Measurements from ENCODE around the gene SLC35E4.
A peak's percentile ranks its signal among the peaks of the same experiment; 100 is the strongest.
"Not testable (repeated sequence)": the region's sequence is repeated elsewhere in the genome, so short reads cannot be mapped to it uniquely, and the experiment has no call there.

Gene SLC35E4

DNA sequence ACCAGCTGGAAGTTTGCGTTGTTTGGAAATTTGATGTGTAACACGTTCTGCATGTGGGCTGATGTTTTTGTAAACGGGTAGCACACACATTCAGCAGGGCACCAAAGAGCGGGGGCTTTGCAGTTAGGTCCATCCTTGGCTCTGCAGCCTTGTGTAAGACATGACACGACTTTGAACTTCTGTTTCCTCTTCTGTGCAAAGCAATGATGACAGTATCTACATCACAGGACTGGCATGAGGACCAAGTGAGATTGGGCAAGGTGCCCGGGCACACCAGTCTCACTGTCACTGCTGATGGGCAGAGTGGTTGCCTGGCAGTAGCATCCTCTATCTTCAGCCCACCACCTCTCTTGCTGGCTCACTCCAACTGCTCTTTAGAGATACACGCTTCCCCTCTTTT lies 25.3 kb upstream of the SLC35E4 start:
- DNase-seq (ENCODE audit: low read depth in 4 of 4, low spot score in 1 of 4), result no peak

DNA sequence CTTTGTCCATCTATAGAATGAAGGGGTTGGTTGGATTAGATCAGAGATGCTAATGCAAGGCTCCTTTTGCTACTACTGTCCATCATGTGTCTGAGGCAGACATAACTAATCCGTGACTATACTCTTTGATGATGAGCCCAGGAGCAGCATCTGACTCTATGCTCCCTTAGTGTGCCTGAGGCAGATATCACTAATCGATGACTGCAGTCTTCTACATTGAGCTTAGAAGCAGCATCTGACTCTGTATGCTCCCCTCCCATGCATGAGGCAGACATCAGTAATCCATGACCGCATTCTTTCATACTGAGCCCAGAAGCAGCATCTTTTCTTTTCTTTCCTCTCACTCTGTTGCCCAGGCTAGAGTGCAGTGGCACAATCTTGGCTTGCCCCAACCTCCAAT lies 24.4 kb upstream of the SLC35E4 start:
- no peak for DNase-seq (ENCODE audit: low read depth in 4 of 4, low spot score in 1 of 4)

DNA sequence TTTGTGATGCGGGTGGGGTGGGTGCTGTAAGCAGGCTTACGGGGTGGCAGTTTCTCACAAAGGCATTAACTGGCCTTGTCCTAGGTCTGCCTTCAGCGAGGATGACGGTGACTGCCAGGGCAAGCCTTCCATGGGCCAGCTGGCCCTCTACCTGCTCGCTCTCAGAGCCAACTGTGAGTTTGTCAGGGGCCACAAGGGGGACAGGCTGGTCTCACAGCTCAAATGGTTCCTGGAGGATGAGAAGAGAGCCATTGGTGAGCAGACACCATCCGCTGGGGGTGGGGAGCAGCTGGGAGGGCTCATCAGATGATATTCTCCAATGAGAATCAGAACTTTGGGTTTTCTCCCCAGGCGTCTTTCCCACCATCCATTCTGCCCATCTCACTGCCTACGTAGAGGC lies 22.8 kb upstream of the SLC35E4 start:
- no peak for DNase-seq (ENCODE audit: low read depth in 4 of 4, low spot score in 1 of 4)

DNA sequence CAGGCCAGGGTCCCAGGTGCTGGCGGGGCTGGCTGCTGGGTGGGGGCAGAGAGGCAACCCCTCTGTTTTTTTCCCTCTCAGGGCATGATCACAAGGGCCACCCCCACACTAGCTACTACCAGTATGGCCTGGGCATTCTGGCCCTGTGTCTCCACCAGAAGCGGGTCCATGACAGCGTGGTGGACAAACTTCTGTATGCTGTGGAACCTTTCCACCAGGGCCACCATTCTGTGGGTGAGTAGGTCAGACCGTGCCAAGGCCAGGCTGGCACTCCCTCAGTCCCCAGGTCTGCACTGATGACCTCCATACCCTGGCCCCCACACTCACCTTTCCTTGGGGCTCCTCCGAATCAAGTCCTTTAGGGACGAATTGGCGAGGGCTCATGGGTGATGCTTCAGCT lies 21.3 kb upstream of the SLC35E4 start:
- no peak for DNase-seq (ENCODE audit: low read depth in 4 of 4, low spot score in 1 of 4)

DNA sequence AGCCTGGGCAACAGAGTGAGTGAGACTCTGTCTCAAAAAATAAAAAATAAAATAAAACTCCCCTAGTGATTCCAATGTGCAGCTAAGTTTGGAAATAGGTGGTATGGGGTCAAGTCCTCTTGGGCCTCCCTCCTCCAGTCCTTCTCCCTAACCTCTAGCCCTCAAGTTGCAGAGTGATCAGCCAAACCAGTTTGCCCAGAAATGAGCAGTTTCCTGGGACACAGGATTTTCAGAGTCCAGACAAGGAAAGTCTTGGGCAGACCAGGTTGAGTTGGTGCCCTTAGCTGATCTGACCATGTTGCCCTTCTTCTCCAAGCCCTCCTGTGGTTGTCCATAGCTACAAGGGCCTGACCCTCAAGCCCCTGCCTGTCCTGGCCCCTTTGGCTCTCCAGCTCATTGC lies 20.7 kb upstream of the SLC35E4 start:
- DNase-seq (ENCODE audit: low read depth in 4 of 4, low spot score in 1 of 4), result no peak

DNA sequence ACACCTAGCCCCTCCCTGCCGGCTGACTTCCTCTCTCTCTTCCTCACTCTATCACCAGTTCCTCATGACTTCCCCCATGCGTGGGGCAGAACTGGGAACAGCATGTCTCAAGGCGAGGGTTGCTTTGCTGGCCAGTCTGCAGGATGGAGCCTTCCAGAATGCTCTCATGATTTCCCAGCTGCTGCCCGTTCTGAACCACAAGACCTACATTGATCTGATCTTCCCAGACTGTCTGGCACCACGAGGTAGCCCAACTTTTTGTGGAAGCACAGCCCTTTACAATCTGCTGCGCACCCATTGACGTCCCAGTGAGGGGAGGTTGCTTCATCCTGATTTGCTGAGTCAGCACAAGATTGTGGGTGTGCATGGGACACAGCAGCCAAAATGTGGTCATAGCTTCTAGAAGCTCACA lies 20.0 kb upstream of the SLC35E4 start:
- DNase-seq (ENCODE audit: low read depth in 4 of 4, low spot score in 1 of 4), result no peak

DNA sequence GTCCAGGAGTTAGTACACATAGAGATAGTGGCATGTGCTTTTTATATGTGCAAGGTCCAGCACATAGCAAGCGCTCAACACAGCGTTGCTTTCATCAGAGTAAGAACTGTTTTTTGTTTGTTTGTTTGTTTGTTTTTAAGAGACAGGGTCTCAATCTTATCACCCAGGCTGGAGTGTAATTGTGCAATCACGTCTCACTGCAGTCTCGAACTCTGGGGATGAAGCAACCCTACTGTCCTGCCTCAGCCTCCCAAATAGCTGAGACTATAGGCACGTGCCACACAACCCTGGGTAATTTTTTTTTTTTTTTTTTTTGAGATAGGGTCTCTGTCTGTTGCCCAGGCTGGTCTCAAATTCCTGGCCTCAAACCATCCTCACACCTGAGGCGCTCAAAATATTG lies 17.8 kb upstream of the SLC35E4 start:
- DNase-seq (ENCODE audit: low read depth in 4 of 4, low spot score in 1 of 4), result no peak

DNA sequence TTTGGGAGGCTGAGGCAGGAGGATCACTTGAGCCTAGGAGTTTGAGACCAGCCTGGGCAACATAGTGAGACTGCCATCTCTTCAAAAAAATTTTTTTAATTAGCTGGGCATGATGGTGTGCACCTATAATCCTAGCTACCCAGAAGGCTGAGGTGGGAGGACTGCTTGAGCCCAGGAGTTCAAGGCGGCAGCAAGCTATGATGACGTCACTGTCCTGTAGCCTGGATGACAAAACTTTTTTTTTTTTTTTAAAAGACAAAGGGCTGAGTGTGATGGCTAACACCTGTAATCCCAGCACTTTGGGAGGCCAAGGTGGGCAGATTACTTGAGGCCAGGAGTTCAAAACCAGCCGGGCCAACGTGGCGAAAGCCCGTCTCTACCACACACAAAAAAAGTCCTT lies 15.7 kb upstream of the SLC35E4 start:
- DNase-seq (ENCODE audit: low read depth in 4 of 4, low spot score in 1 of 4), result not testable (repeated sequence)

DNA sequence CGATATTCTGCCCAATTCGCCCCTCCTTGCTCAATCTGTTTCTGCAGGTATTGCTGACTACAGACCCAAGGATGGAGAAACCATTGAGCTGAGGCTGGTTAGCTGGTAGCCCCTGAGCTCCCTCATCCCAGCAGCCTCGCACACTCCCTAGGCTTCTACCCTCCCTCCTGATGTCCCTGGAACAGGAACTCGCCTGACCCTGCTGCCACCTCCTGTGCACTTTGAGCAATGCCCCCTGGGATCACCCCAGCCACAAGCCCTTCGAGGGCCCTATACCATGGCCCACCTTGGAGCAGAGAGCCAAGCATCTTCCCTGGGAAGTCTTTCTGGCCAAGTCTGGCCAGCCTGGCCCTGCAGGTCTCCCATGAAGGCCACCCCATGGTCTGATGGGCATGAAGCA lies 9.2 kb upstream of the SLC35E4 start:
- DNase-seq (ENCODE audit: low read depth in 4 of 4, low spot score in 1 of 4), result no peak

DNA sequence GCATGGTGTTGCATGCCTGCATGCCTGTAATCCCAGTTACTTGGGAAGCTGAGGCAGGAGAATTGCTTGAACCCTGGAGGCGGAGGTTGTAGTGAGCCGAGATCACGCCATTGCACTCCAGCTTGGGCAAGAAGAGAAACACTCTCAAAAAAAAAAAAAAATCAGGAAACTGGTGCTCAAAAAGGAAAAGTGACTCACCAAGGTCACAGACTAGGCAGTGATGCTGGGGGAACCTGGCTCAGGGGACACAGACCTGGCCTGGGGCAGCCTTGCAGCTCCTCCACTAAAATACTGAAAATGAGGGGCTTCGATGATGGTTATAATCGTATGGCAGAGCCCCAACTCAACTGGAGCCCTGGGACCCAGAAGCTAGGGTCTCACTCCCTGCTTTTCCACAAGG lies 8.1 kb upstream of the SLC35E4 start:
- DNase-seq (ENCODE audit: low read depth in 4 of 4, low spot score in 1 of 4), result no peak

DNA sequence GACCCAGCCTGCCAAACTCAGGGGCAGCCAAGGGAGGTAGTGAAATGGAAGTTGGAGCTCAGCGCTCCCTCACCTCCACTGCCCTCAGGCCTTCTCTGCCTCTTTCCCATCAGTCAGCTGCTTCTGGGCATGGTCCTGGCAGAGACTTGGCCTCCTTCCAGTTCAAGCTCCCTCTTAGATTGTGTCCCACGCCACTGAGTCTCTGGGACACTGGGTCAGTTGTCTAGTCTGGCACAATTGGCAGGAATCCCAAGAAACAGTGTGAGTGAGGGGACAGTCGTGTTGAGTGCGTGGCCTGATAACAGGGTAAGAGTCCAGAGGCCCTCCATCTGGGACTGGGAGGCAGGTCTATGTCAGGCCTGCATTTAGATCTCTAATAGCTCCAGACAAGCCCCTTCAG lies 7.1 kb upstream of the SLC35E4 start:
- no peak for DNase-seq (ENCODE audit: low read depth in 4 of 4, low spot score in 1 of 4)

DNA sequence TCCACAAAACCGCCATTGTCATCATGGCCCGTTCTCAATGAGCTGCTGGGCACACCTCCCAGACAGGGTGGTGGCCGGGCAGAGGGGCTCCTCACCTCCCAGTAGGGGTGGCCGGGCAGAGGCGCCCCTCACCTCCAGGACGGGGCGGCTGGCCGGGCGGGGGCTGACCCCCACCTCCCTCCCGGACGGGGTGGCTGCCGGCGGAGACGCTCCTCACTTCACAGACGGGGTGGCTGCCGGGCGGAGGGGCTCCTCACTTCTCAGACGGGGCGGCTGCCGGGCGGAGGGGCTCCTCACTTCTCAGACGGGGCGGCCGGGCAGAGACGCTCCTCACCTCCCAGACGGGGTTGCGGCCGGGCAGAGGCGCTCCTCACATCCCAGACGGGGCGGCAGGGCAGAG lies 4.1 kb upstream of the SLC35E4 start:
- DNase-seq (ENCODE audit: low read depth in 4 of 4, low spot score in 1 of 4), result not testable (repeated sequence)

DNA sequence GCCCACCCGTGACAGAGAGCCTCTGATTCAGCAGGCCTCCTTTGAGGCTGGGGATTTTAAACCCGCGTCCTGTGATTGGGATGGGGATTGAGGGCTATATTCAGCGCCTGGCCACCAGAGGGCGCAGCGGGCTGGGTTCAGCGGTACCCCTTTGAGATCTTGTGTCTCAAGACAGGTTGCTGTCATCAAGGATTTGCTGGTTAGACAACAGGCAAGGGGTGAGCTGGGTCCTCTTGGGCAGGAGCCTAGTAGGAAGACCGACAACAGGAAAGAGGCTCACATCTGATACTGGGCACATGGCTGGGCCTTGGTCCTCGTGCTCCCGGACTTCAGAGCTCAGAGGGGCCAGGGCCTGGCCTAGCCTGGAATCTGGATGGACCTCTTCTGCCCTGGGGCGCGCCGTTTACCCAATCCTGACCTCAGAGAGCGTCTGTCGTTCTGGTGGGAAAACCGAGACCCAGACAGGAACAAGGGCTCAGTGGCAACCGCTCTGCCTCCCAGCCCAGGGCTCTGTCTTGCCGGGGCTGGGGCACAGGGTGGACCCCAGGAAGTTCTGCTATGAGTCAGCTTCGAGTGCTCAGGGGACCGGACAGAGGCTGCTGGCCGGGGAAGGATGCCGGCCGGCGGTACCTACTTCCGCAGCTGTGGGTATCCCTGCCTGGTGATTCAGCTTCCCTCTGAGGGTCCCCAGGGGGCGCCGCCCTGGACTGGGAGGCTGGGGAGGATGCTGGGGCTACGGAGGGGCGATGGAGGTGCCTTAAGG lies 929 bp upstream of the SLC35E4 start:
- DNase-seq (ENCODE audit: low read depth in 4 of 4, low spot score in 1 of 4), result peak; percentile 83 to 90 (median 88)

DNA sequence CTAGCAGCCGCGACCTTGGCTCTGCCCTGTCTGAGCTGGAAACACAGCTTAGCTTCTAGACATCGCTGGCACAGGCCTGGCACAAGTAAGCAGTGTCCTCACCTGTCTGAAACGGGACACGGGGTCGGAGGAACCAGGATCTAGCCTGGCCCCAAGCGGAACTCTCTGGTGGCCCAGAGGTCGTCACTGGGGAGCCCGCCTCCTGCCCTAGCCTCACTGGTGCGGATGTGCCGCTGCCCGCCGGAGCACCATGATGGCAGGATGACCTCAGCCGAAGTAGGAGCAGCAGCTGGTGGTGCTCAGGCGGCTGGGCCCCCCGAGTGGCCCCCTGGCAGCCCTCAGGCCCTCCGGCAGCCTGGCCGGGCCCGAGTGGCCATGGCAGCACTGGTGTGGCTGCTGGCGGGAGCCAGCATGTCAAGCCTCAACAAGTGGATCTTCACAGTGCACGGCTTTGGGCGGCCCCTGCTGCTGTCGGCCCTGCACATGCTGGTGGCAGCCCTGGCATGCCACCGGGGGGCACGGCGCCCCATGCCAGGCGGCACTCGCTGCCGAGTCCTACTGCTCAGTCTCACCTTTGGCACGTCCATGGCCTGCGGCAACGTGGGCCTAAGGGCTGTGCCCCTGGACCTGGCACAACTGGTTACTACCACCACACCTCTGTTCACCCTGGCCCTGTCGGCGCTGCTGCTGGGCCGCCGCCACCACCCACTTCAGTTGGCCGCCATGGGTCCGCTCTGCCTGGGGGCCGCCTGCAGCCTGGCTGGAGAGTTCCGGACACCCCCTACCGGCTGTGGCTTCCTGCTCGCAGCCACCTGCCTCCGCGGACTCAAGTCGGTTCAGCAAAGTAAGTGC lies 871 bp downstream of the SLC35E4 start:
- DNase-seq (ENCODE audit: low read depth in 4 of 4, low spot score in 1 of 4), result no peak

DNA sequence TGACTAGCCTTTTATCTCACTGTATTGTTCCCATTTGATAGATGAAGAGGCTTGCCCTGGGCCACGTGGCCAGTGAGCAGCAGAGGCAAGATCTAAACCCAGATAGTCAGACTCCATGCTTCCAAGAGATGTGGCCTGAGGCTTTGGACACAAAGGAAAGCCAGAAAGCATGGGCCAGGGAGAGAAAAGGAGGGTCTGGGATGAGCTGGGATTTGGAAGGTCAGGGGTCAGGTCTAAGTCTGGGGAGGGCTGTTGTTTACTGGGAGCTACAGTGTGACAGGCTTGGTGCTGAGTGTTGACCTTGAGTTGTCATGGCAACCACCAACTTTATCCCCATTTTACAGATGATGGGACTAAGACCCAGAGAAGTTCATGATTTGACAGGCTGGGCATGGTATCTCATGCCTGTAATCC lies 2.1 kb downstream of the SLC35E4 start:
- no peak for DNase-seq (ENCODE audit: low read depth in 4 of 4, low spot score in 1 of 4)

DNA sequence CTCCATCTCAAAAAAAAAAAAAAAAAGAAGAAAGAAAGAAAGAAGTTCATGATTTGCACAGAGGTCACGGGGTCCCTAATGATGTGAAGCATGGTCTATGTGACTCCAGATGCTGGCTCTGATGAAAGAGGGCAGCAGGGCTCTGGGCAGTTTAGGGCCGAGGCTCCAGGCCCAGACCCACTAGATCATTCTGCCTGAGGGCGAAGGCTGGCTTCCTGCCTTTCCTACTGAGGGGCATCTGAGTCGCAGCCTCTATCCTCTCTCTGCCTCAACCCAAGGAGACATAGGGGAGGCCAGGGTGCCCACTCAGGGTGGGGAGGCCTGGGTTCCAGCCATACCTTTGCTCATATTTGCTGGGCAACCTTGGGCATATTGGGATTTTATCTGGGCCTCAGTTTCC lies 4.8 kb downstream of the SLC35E4 start:
- DNase-seq (ENCODE audit: low read depth in 4 of 4, low spot score in 1 of 4), result no peak

DNA sequence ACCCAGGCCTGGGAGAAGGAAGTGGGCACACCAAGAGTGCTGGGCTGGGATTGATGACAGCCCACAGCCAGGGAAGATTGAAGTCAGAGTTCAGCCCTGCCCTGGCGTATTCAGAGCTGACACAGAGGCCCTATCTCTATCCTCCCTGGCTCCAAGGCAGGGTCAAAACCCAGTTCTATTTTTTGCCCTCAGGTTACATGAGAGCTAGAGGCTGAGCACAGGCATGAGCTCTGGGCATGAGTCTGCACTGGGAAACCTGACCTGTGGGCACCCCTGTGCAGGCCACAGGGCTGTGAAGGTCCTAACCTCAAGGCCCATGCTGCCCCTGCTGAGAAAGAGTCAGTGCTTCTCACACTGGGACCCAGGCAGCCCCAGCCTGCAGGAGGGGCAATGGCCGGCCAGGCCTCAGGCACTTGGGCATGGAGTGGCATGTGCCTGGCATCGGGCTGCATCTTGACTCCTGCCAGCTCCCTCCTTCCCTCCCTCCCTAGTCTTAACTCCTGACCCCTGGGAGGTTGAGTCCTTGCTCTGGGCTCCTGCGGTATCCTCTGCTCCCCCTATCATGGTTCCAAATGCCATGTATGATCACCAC lies 5.4 kb downstream of the SLC35E4 start:
- no peak for DNase-seq (ENCODE audit: low read depth in 4 of 4, low spot score in 1 of 4)

DNA sequence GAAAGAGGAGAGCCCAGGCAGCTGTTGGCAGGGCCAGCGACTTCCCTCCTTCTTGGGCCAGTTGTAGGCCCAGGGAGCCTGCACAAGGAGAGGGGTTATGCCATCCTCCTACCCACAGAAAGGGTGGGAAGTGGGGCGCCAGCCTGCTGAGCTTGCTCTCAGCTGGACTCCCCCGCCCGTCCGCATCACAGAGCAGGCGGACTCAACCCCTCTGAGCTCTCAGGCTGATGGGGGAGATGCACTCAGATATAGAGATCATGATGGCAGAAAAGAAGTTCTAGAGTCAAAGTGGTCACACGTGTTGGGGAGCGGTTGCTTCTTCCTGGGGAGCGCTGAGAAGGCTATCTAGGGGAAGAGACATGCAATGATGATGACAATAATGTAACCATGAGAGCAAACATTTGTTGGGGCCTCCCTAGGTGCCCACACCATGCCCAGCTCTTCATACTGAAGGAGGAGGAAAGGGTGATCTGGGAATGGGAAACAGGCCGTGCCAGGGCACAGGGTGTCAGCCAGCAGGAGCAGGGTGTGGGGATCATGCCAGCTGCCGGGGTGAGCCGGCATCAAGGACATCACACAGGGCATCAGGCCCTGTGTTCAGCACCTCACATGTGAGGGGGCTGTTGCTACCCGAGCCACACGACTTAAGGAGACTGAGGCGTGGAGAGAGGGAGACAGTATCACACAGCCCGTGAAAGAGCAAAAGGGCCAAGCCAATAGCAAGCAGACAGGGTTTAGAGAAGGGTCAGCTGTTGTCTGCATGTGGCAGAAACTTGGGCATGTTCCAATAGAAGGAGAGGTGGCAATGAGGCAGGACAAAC lies 7.7 kb downstream of the SLC35E4 start:
- DNase-seq (ENCODE audit: low read depth in 4 of 4, low spot score in 1 of 4), result no peak

DNA sequence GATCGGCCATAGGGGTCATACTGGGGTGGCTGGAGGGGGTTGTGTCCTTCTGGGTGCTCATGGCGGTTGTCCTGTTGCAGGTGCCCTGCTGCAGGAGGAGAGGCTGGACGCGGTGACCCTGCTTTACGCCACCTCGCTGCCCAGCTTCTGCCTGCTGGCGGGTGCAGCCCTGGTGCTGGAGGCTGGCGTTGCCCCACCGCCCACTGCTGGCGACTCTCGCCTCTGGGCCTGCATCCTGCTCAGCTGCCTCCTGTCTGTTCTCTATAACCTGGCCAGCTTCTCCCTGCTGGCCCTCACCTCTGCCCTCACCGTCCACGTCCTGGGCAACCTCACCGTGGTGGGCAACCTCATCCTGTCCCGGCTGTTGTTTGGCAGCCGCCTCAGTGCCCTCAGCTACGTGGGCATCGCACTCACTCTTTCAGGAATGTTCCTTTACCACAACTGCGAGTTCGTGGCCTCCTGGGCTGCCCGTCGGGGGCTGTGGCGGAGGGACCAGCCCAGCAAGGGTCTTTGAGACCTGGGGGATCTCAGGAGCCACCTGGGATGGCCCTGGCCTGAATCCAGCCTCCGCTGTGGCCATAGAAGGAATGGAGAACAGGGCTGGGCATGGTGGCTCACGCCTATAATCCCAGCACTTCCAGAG lies 11.1 kb downstream of the SLC35E4 start:
- no peak for DNase-seq (ENCODE audit: low read depth in 4 of 4, low spot score in 1 of 4)

DNA sequence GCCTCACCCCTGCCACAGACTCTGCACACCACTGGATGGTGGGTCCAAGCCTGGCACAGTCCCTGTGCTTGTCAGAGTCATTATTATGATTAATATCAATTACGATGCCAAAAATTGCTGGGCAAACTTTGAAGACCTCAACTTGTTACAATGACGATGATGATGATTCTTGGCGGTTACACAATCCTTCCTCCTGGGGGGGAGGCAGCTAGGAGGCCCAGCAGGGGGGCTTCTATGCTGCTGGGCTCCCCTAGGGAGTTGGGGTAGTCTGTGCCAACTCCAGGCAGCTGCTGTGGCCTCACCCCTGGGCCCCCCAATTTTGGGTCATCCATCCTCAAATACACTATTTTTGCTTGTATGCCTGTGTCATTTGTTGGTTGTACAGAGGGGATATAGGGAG lies 12.0 kb downstream of the SLC35E4 start:
- no peak for DNase-seq (ENCODE audit: low read depth in 4 of 4, low spot score in 1 of 4)

DNA sequence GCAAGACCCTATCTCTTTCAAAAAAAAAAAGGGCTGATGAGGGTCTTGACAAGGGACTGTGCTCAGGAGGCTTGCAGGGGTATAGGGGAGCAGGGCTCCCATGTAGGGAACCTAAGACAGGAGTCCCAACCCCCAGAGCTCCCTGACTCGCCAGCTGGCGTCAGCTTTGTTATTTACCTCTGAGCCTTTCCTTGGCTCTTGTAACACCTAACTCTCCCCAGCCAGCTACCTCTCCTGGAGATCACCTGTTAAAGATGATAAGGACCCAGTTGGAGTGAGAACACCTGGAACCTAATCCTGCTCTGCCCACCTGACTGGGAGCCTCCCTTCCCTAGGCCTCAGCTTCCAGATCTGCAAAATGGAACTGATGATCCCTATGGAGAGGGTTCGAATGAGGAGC lies 13.2 kb downstream of the SLC35E4 start:
- DNase-seq (ENCODE audit: low read depth in 4 of 4, low spot score in 1 of 4), result no peak

Measured in stimulated activated CD4-positive, alpha-beta T cell treated with anti-CD3 and anti-CD28 coated beads, Interleukin-1b, Interleukin-23, amount 100 ng/mL, for 24 hours (primary cell).